Upper lobe of left lung (tissue), 4 donors: ENCODE results near the gene SYNE2.

Experiments used
- EP300 ChIP-seq, 4 donors: sonication (generic); formaldehyde crosslinking; IDR thresholded peaks; one replicate each; pipeline ENCODE4 v1.5.1; 2017; ENCODE audit warnings: antibody characterized with exemption in 4 of 4, control low read depth in 2 of 4
- POLR2AphosphoS5 ChIP-seq, 2 donors: sonication (generic); formaldehyde crosslinking; IDR thresholded peaks; one replicate each; pipeline ENCODE4 v1.5.1; 2017; ENCODE audit warnings: antibody characterized with exemption in 2 of 2
- TF ChIP-seq, protein P1 (sequence below), 6 experiments: fragments of 450-650 bp in 4 of 6; fragments of 200-600 bp in 2 of 6; sonication (generic) in 2 of 6; IDR thresholded peaks; one replicate each; pipeline ENCODE4 v1.5.1; 2016 to 2019; ENCODE audit warnings: antibody characterized with exemption in 6 of 6

DNA sequence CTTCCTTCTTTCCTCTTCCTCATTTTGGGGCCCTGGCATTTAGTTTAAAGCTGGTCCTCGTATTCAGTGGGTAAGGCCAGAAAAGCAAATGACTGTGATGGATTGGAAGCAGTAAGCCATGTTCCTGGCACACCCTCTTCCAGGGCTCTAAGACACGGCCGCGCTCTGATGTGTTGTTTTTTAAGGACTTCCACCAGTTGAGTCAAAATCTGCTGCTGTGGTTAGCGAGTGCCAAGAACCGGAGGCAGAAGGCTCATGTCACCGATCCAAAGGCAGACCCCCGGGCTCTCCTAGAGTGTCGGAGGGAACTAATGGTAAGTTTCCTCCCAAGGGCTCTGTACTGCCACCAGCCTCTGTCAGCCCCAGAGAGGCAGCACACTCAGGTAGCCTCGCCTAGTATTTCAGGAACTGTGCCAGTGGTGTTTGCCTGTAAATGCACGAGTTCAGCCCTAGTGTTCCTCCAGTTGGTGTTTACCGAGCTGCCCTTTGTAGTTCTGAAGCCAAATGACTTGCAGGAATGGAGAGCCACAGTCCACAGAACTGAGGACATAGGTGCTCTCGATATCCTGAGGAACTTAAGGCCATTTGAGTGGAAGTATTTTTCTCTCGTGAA, 368.7 kb downstream of the SYNE2 start:
- TF ChIP-seq, protein P1, sequence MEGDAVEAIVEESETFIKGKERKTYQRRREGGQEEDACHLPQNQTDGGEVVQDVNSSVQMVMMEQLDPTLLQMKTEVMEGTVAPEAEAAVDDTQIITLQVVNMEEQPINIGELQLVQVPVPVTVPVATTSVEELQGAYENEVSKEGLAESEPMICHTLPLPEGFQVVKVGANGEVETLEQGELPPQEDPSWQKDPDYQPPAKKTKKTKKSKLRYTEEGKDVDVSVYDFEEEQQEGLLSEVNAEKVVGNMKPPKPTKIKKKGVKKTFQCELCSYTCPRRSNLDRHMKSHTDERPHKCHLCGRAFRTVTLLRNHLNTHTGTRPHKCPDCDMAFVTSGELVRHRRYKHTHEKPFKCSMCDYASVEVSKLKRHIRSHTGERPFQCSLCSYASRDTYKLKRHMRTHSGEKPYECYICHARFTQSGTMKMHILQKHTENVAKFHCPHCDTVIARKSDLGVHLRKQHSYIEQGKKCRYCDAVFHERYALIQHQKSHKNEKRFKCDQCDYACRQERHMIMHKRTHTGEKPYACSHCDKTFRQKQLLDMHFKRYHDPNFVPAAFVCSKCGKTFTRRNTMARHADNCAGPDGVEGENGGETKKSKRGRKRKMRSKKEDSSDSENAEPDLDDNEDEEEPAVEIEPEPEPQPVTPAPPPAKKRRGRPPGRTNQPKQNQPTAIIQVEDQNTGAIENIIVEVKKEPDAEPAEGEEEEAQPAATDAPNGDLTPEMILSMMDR (IDR thresholded peaks at IDR 0.05): no peak
- peak in 1 of 4 donors; percentile 35 for TF ChIP-seq EP300 (IDR thresholded peaks at IDR 0.05)
- TF ChIP-seq POLR2AphosphoS5 (IDR thresholded peaks at IDR 0.05): peak in 1 of 2 donors; percentile 41
